NB4 (cell line): ENCODE measurements around the gene SNRNP25.

Experiments used
- CTCF ChIP-seq: IDR thresholded peaks from one replicate; pipeline ENCODE4 v1.5.1; 2012; ENCODE audit warnings: low read depth, low read length
- MAX ChIP-seq: IDR thresholded peaks from 2 replicates; pipeline ENCODE4 v1.6.1; 2011; ENCODE audit warnings: low read depth, low read length
- MYC ChIP-seq: IDR thresholded peaks from 2 replicates; pipeline ENCODE4 v1.6.1; 2011; ENCODE audit warnings: low read depth, low read length
- POLR2A ChIP-seq: IDR thresholded peaks from 2 replicates; pipeline ENCODE4 v1.6.1; 2011; ENCODE audit warnings: mild to moderate bottlenecking; ENCODE audit not compliant: insufficient read length; ENCODE audit errors: extremely low read depth

GRCh38 chr16:89391-90302, 36.0 kb downstream of the SNRNP25 start:
- TF ChIP-seq CTCF (no peak), POLR2A (no peak), MYC (no peak), MAX (no peak)
